Nephron (organoid): ENCODE data around the gene ZNF827.

Experiments used
- H3K27ac Mint-ChIP-seq, 3 experiments: 2 replicates each; pipeline ENCODE4 v1.8.0; 2020; ENCODE audit warnings: mixed read lengths in 3 of 3, mild to moderate bottlenecking in 2 of 3, moderate library complexity in 1 of 3
- H3K27me3 Mint-ChIP-seq: 2 replicates; pipeline ENCODE4 v1.8.0; 2021; ENCODE audit warnings: low read depth, mild to moderate bottlenecking, moderate library complexity, mixed read lengths
- H3K36me3 Mint-ChIP-seq: 2 replicates; pipeline ENCODE4 v1.8.0; 2020; ENCODE audit warnings: low read depth, mixed read lengths
- H3K4me1 Mint-ChIP-seq: 2 replicates; pipeline ENCODE4 v1.8.0; 2020; ENCODE audit warnings: mixed read lengths
- H3K4me3 Mint-ChIP-seq, 3 experiments: 2 replicates each; pipeline ENCODE4 v1.8.0; 2020; ENCODE audit warnings: mild to moderate bottlenecking in 3 of 3, mixed read lengths in 3 of 3, moderate library complexity in 2 of 3
- H3K9me3 Mint-ChIP-seq: 2 replicates; pipeline ENCODE4 v1.8.0; 2020; ENCODE audit warnings: mixed read lengths
- TF ChIP-seq, protein P1 (sequence below), 3 experiments: fragments of 200-600 bp; sonication (generic); IDR thresholded peaks; one replicate each; pipeline ENCODE4 v1.5.0; 2021; ENCODE audit warnings: antibody characterized with exemption in 3 of 3; ENCODE audit not compliant: unreplicated experiment in 3 of 3

Gene ZNF827

DNA sequence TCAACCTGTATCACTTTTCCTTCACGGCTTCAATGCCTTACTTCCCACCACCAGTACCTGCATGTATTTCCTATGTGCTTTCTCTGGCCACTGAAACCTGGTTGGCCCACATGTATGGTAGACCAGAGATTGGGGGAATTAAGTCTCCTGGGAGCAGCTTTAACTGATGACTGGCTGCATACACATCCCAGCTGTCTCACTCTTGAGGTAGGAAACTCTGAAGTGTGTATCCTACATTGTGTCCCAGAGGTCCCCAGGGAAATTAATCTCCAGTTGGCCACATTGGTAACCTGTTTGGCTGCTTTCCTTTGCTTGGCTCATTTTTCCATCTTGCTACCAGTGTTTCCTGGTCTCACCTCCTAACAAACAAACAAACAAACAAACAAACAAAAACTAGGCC lies 124.4 kb downstream of the ZNF827 start:
- TF ChIP-seq, protein P1, sequence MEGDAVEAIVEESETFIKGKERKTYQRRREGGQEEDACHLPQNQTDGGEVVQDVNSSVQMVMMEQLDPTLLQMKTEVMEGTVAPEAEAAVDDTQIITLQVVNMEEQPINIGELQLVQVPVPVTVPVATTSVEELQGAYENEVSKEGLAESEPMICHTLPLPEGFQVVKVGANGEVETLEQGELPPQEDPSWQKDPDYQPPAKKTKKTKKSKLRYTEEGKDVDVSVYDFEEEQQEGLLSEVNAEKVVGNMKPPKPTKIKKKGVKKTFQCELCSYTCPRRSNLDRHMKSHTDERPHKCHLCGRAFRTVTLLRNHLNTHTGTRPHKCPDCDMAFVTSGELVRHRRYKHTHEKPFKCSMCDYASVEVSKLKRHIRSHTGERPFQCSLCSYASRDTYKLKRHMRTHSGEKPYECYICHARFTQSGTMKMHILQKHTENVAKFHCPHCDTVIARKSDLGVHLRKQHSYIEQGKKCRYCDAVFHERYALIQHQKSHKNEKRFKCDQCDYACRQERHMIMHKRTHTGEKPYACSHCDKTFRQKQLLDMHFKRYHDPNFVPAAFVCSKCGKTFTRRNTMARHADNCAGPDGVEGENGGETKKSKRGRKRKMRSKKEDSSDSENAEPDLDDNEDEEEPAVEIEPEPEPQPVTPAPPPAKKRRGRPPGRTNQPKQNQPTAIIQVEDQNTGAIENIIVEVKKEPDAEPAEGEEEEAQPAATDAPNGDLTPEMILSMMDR (IDR thresholded peaks at IDR 0.05; ENCODE audit: unreplicated experiment in 3 of 3), result no peak
- H3K4me1 Mint-ChIP-seq, result peaks cover 29% of the 10 kb centered on the region
- no peak overlapping the region for H3K4me3 Mint-ChIP-seq
- H3K27me3 Mint-ChIP-seq, result no peaks in the 10 kb centered on the region
- H3K36me3 Mint-ChIP-seq, result peaks cover 95% of the 10 kb centered on the region
- peaks cover 4% of the 10 kb centered on the region for H3K9me3 Mint-ChIP-seq
- H3K27ac Mint-ChIP-seq, result no peak overlapping the region

DNA sequence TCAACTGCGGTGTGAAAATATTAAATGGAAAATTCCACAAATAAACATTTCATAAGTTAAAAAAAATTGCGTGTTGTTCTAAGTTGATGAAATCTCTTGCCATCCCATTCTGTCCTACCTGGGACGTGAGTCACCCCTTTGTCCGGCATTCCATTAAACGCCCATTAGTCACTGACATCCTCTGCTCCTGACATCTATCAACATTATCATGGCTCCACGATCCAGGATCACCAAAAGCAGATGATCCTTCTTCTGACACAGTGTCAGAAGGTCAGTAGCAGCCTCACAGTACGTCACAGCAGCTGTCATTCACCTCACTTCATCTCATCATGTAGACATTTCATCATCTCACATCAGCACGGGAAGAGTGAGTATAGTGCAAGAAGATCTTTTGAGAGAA lies 125.7 kb downstream of the ZNF827 start:
- Mint-ChIP-seq H3K4me1 (peaks cover 25% of the 10 kb centered on the region), H3K36me3 (peaks cover 99% of the 10 kb centered on the region), H3K4me3 (no peak overlapping the region), H3K27me3 (no peaks in the 10 kb centered on the region), H3K27ac (no peak overlapping the region), H3K9me3 (peaks cover 4% of the 10 kb centered on the region)
- TF ChIP-seq, protein P1 (IDR thresholded peaks at IDR 0.05; ENCODE audit: unreplicated experiment in 3 of 3), result no peak

DNA sequence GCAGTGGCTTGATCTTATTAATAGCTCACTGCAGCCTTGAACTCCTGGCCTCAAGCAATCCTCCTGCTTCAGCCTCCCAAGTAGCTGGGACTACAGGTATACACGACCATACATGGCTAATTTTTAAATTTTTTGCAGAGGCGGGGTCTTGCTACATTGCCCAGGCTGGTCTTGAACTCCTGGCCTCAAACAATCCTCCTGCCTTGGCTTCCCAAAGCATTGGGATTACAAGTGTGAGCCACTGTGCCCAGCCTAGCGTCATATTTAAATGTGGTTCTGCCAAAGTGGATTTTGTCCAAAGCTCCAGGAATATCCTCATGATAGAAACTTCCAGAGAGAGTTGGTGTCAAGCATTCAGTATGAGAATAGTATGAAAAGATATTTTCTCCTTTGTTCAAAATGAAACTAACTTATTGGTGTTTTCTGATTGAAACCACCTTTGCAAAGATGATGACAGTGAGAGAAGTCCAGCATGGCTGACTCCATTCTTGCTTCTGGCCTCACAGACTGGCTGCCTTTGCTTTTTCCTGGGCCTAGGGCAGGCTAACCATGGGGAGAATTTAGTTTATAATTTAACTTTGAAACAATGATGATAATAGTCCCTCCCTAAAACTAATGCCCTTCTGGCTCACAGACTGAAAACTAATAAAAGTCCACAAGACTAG lies 129.6 kb downstream of the ZNF827 start:
- H3K27ac Mint-ChIP-seq, result peak overlapping the region in 1 of 3 experiments; percentile 61
- H3K4me1 Mint-ChIP-seq, result peaks cover 32% of the 10 kb centered on the region
- H3K4me3 Mint-ChIP-seq, result no peak overlapping the region
- peaks cover 4% of the 10 kb centered on the region for H3K9me3 Mint-ChIP-seq
- TF ChIP-seq, protein P1 (IDR thresholded peaks at IDR 0.05; ENCODE audit: unreplicated experiment in 3 of 3), result no peak
- peaks cover 88% of the 10 kb centered on the region for H3K36me3 Mint-ChIP-seq
- H3K27me3 Mint-ChIP-seq, result no peaks in the 10 kb centered on the region

DNA sequence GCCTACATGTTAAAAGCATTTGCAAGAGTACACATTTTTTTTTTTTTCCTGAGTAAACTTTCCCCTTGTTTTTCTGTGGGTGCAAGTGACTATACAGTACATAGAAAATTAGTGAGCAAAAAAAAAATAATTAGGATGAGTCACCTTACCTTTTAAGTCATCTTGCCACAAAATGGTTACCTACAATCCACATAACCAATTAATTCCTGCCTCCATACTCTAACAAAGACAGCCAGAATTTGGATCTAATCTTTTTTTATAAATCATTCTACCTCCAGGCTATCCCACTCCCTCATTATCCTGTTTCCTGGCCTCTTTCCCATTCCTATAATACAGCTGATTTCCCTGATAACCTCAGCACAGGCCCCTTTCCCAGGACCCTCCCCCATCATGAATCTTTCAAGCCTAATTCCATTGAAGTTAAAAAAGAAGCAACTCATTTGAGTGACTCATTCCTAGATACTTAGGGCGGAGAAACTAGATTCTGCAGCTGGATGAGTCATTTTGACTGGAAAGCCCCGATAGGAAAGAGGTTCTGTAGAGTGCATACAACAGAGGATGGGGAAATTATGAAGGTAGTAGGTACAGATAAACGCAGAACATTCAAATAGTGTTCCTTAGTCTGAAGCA lies 130.5 kb downstream of the ZNF827 start:
- TF ChIP-seq, protein P1 (IDR thresholded peaks at IDR 0.05; ENCODE audit: unreplicated experiment in 3 of 3), result no peak
- Mint-ChIP-seq H3K27me3 (no peaks in the 10 kb centered on the region), H3K9me3 (peaks cover 4% of the 10 kb centered on the region), H3K36me3 (peaks cover 80% of the 10 kb centered on the region), H3K4me1 (peaks cover 34% of the 10 kb centered on the region), H3K4me3 (no peak overlapping the region), H3K27ac (peak overlapping the region; percentile 52 to 66 (median 61))

- Mint-ChIP-seq H3K27me3 (no peaks in the 10 kb centered on the region), H3K9me3 (peaks cover 2% of the 10 kb centered on the region), H3K36me3 (peaks cover 61% of the 10 kb centered on the region), H3K27ac (peak overlapping the region; percentile 41 to 82 (median 80)), H3K4me1 (peaks cover 41% of the 10 kb centered on the region), H3K4me3 (no peak overlapping the region)
- TF ChIP-seq, protein P1 (IDR thresholded peaks at IDR 0.05; ENCODE audit: unreplicated experiment in 3 of 3), result no peak
These were observed 133.1 kb downstream of the ZNF827 start for GRCh38 chr4:145805490-145805889.

- Mint-ChIP-seq H3K27me3 (no peaks in the 10 kb centered on the region), H3K36me3 (peaks cover 52% of the 10 kb centered on the region), H3K4me3 (no peak overlapping the region), H3K27ac (peak overlapping the region; percentile 16 to 80 (median 72)), H3K9me3 (no peaks in the 10 kb centered on the region), H3K4me1 (peaks cover 51% of the 10 kb centered on the region)
- TF ChIP-seq, protein P1 (IDR thresholded peaks at IDR 0.05; ENCODE audit: unreplicated experiment in 3 of 3), result no peak
These were observed 134.5 kb downstream of the ZNF827 start for GRCh38 chr4:145804116-145804515.
